ENCODE measurements around the gene TUT4. TPM values are rescaled to one million over a fixed set of nuclear protein-coding genes. Genes with fewer than 3 reads are reported as not detected.
A peak's percentile ranks its signal among the peaks of the same experiment; 100 is the strongest.

The TUT4 gene
- total and polyA plus RNA-seq, 10 donors, result 31.7 to 120 (median 79.2) TPM

- DNase-seq, result no peak
- Histone ChIP-seq H3K4me3 (no peak overlapping the region), H3K27ac (peak overlapping the region in 1 of 8 donors; percentile 25), H3K27me3 (replicated peaks in 1 of 7) (no peaks in the 10 kb centered on the region), H3K9me3 (no peaks in the 10 kb centered on the region), H3K4me1 (peaks cover 0 to 19% (median 7%) of the 10 kb centered on the region in 6 donors), H3K36me3 (peaks cover 0 to 72% (median 24%) of the 10 kb centered on the region in 6 donors)
- 46 to 63% (median 58%) methylated on average over 3 of the region's 3 CpGs for WGBS, 5 donors
- no peak for TF ChIP-seq CTCF (IDR thresholded peaks at IDR 0.05 in 8 of 11, conservative IDR thresholded peaks at IDR 0.05 in 3 of 11)
- no peak for TF ChIP-seq POLR2AphosphoS5 (IDR thresholded peaks at IDR 0.05)
- TF ChIP-seq POLR2A (IDR thresholded peaks at IDR 0.05), result no peak
- intact Hi-C loops (cut with DNase I; ENCODE audit: low total_unique reads), result no loop called here
Observed at GRCh38 chr1:52523376-52523775, 29.5 kb downstream of the TUT4 start.

GRCh38 chr1:52520148-52520547 is 32.7 kb downstream of the TUT4 start:
- H3K36me3 ChIP-seq, result peaks cover 0 to 57% (median 15%) of the 10 kb centered on the region in 6 donors
- H3K27me3 ChIP-seq (replicated peaks in 1 of 7), result no peaks in the 10 kb centered on the region
- intact Hi-C loops (cut with DNase I; ENCODE audit: low total_unique reads), result no loop called here
- no peaks in the 10 kb centered on the region for H3K9me3 ChIP-seq
- 78 to 91% (median 86%) methylated on average over 2 of the region's 2 CpGs for WGBS, 5 donors
- TF ChIP-seq CTCF (IDR thresholded peaks at IDR 0.05 in 8 of 11, conservative IDR thresholded peaks at IDR 0.05 in 3 of 11), result no peak
- TF ChIP-seq POLR2A (IDR thresholded peaks at IDR 0.05), result no peak
- no peak for TF ChIP-seq POLR2AphosphoS5 (IDR thresholded peaks at IDR 0.05)
- no peak overlapping the region for H3K27ac ChIP-seq
- DNase-seq, result no peak
- H3K4me3 ChIP-seq, result no peak overlapping the region
- peaks cover 0 to 19% (median 7%) of the 10 kb centered on the region in 6 donors for H3K4me1 ChIP-seq

- Histone ChIP-seq H3K27me3 (replicated peaks in 1 of 7) (no peaks in the 10 kb centered on the region), H3K36me3 (peaks cover 0 to 57% (median 16%) of the 10 kb centered on the region in 6 donors), H3K9me3 (no peaks in the 10 kb centered on the region), H3K4me1 (peaks cover 0 to 17% (median 7%) of the 10 kb centered on the region in 6 donors), H3K4me3 (no peak overlapping the region), H3K27ac (no peak overlapping the region)
- 94 to 99% (median 97%) methylated on average over 2 of the region's 2 CpGs for WGBS, 5 donors
- no peak for DNase-seq
- intact Hi-C loops (cut with DNase I; ENCODE audit: low total_unique reads), result no loop called here
- TF ChIP-seq CTCF (IDR thresholded peaks at IDR 0.05 in 8 of 11, conservative IDR thresholded peaks at IDR 0.05 in 3 of 11), result no peak
- TF ChIP-seq POLR2AphosphoS5 (IDR thresholded peaks at IDR 0.05), result no peak
- no peak for TF ChIP-seq POLR2A (IDR thresholded peaks at IDR 0.05)
Observed at GRCh38 chr1:52518962-52519361, 33.9 kb downstream of the TUT4 start.

GRCh38 chr1:52511851-52512615 is 40.9 kb downstream of the TUT4 start:
- Histone ChIP-seq H3K9me3 (no peaks in the 10 kb centered on the region), H3K4me1 (no peaks in the 10 kb centered on the region), H3K4me3 (no peak overlapping the region), H3K27ac (no peak overlapping the region), H3K27me3 (replicated peaks in 1 of 7) (no peaks in the 10 kb centered on the region), H3K36me3 (peaks cover 0 to 87% (median 21%) of the 10 kb centered on the region in 6 donors)
- TF ChIP-seq CTCF (IDR thresholded peaks at IDR 0.05 in 8 of 11, conservative IDR thresholded peaks at IDR 0.05 in 3 of 11) (no peak), POLR2AphosphoS5 (IDR thresholded peaks at IDR 0.05) (no peak), POLR2A (IDR thresholded peaks at IDR 0.05) (no peak)
- intact Hi-C loops (cut with DNase I; ENCODE audit: low total_unique reads), result no loop called here
- WGBS, 5 donors, result 93 to 99% (median 95%) methylated on average over 2 of the region's 2 CpGs
- no peak for DNase-seq
